ENCODE data around the gene LDHAL6B.

DNA sequence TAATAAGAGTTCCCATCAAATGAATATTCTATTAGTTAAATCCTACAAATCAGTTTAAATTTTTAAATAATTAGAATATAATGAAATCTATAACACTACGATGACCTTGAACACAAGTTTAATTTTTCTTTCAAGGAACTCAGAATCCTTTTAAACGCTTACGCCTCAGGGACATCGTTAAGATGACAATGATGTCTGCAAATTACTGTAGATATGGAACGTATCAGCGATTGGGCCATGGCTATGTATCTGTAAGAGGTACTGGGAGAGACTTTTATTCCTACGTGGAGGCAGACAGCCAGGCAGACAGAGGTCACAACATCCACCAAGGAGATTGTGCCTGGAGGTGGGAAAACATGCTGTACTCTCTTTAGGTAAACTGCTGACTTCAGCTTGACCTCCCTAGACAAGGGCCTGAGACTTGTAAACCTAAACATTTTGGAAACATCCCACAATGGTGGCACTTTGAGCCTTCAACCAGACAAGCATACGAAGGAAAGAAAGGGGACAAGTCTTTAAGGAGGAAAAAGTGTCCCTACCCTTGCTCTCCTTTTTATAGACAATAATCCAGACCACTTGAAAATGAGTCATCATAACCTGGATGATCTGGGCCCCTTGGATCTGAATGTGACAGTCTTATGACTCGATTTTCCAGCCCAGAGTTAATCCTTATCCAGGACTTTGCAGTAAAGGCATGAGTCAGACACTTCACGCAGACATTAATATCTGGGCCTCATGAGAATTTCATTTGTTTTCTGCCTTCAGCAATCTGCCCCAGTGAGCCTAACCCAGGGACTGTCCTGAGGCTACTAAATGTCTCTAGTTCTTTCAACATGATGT, 6.8 kb upstream of the LDHAL6B start:
- TF ChIP-seq, protein P1, sequence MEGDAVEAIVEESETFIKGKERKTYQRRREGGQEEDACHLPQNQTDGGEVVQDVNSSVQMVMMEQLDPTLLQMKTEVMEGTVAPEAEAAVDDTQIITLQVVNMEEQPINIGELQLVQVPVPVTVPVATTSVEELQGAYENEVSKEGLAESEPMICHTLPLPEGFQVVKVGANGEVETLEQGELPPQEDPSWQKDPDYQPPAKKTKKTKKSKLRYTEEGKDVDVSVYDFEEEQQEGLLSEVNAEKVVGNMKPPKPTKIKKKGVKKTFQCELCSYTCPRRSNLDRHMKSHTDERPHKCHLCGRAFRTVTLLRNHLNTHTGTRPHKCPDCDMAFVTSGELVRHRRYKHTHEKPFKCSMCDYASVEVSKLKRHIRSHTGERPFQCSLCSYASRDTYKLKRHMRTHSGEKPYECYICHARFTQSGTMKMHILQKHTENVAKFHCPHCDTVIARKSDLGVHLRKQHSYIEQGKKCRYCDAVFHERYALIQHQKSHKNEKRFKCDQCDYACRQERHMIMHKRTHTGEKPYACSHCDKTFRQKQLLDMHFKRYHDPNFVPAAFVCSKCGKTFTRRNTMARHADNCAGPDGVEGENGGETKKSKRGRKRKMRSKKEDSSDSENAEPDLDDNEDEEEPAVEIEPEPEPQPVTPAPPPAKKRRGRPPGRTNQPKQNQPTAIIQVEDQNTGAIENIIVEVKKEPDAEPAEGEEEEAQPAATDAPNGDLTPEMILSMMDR (IDR thresholded peaks at IDR 0.05) = no peak
- TF ChIP-seq NFE2L1 (CRISPR knock-in tag; IDR thresholded peaks at IDR 0.05) (no peak), ATF2 (CRISPR knock-in tag; IDR thresholded peaks at IDR 0.05; ENCODE audit: borderline replicate concordance, low read depth) (no peak), RELA (CRISPR knock-in tag; IDR thresholded peaks at IDR 0.05; ENCODE audit: borderline replicate concordance) (no peak), USF2 (CRISPR knock-in tag; IDR thresholded peaks at IDR 0.05) (no peak), E2F5 (CRISPR knock-in tag; IDR thresholded peaks at IDR 0.05) (no peak), TCF7 (CRISPR knock-in tag; IDR thresholded peaks at IDR 0.05; ENCODE audit: low read depth) (no peak), JUN (CRISPR knock-in tag; IDR thresholded peaks at IDR 0.05) (no peak), MLX (CRISPR knock-in tag; IDR thresholded peaks at IDR 0.05) (no peak)
- TF ChIP-seq, protein P2, sequence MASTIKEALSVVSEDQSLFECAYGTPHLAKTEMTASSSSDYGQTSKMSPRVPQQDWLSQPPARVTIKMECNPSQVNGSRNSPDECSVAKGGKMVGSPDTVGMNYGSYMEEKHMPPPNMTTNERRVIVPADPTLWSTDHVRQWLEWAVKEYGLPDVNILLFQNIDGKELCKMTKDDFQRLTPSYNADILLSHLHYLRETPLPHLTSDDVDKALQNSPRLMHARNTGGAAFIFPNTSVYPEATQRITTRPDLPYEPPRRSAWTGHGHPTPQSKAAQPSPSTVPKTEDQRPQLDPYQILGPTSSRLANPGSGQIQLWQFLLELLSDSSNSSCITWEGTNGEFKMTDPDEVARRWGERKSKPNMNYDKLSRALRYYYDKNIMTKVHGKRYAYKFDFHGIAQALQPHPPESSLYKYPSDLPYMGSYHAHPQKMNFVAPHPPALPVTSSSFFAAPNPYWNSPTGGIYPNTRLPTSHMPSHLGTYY (CRISPR knock-in tag; IDR thresholded peaks at IDR 0.05) = no peak
- TF ChIP-seq, protein P3, sequence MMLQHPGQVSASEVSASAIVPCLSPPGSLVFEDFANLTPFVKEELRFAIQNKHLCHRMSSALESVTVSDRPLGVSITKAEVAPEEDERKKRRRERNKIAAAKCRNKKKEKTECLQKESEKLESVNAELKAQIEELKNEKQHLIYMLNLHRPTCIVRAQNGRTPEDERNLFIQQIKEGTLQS (CRISPR knock-in tag; conservative IDR thresholded peaks at IDR 0.05) = no peak
- TF ChIP-seq, protein P4, sequence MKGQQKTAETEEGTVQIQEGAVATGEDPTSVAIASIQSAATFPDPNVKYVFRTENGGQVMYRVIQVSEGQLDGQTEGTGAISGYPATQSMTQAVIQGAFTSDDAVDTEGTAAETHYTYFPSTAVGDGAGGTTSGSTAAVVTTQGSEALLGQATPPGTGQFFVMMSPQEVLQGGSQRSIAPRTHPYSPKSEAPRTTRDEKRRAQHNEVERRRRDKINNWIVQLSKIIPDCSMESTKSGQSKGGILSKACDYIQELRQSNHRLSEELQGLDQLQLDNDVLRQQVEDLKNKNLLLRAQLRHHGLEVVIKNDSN (CRISPR knock-in tag; IDR thresholded peaks at IDR 0.05) = no peak
